Epithelial cell of proximal tubule (primary cell): ENCODE data around the gene UBAC2. TPM values are rescaled to one million over a fixed set of nuclear protein-coding genes. Genes with fewer than 3 reads are reported as not detected.

Source experiments
- DNase-seq: peaks from one replicate; pipeline ENCODE4 v3.0.0-alpha.2; 2011; ENCODE audit warnings: low read depth
- H3K4me3 ChIP-seq: 2 replicates; pipeline ENCODE4 v1.5.1; 2011; ENCODE audit warnings: low read depth, mild to moderate bottlenecking, low read length
- total RNA-seq: library from RNA; depleted of rRNA; stranded (reverse); fragments of >200 nt; gene quantifications from 2 replicates; pipeline ENCODE4 v1.2.3, GENCODE V29; 2015
- TF ChIP-seq, protein P1 (sequence below): conservative IDR thresholded peaks from 2 replicates; pipeline ENCODE4 v1.5.1; 2012; ENCODE audit warnings: low read depth, mild to moderate bottlenecking, low read length

Gene UBAC2
- total RNA-seq, 1 donor from 2014 or later: 63.9 TPM

DNA sequence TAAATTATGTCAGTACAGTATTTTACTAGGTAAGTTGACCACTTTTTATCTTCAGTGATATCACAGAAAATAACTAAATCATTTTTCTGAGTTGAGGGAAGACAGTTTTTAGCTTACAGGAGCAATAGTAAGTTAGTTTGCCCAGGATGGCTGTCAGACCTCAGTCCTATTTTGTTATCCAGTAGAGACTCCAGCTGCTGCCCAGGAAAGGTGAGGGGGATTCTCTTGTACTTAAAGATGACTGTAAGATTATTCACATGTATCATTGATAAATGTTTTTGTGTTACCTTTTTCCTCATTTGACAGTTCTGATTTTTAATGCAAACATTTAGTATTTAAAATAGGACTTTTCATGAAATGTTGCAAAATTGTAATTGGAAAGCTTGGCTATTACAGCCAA is 121.1 kb downstream of the UBAC2 start:
- TF ChIP-seq, protein P1, sequence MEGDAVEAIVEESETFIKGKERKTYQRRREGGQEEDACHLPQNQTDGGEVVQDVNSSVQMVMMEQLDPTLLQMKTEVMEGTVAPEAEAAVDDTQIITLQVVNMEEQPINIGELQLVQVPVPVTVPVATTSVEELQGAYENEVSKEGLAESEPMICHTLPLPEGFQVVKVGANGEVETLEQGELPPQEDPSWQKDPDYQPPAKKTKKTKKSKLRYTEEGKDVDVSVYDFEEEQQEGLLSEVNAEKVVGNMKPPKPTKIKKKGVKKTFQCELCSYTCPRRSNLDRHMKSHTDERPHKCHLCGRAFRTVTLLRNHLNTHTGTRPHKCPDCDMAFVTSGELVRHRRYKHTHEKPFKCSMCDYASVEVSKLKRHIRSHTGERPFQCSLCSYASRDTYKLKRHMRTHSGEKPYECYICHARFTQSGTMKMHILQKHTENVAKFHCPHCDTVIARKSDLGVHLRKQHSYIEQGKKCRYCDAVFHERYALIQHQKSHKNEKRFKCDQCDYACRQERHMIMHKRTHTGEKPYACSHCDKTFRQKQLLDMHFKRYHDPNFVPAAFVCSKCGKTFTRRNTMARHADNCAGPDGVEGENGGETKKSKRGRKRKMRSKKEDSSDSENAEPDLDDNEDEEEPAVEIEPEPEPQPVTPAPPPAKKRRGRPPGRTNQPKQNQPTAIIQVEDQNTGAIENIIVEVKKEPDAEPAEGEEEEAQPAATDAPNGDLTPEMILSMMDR: no peak
- no peak for DNase-seq
- no peak overlapping the region for H3K4me3 ChIP-seq

DNA sequence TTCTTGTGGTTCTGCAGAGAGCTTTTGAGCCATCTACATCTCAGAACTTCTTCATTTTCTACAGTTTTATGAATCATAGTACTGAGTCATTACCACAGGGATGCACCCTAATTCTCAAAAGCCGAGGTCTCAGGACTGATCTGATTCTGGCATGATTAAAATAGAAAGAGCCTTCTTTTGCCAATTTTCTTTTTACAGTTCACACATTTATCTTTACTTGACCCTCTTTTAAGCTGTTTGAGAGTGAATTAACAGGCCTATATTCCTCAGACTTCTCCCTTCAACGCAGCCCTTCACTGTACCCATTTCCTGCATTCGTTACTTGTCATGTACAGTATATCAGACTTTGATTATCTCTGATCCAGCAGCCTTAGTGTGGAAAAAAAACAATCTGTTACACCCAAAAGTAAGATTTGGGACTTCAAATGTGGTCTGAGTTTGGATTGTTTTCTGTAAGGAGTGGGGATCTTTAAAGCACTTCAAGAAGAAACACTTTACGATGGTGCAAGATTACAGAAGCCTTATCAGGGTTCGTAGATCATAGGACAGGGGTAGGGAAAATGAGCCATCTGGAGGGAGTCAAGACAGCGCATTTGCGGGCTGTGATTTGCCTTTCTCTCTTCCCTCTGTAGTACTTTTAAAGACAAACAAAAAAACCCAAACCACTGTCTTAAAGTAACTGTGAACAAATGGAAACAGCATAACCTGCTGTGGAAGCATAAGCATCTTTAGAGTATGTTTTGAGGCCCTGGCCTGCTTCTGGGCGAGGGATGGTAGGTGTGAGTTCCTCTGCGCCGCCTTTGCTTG is 121.8 kb downstream of the UBAC2 start:
- H3K4me3 ChIP-seq: no peak overlapping the region
- DNase-seq: no peak
- TF ChIP-seq, protein P1: no peak

DNA sequence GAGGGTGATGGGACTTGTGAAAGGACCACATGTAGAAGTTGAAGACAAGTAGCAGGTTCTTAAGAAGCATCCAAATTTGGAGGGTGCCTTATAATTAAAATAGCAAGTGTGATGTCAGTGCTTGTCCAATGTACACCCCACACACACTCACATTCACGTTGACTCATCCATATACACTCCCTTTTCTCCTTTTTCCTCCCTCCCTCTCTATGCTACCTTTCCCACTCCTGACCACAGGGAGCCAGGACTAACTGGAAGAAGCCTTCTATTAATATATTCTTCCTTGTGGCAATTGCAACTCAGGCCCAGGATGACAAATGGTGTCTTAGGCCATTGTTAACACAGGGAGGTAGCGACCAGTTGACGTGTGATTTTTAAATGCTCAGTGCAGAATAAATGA is 122.8 kb downstream of the UBAC2 start:
- no peak for DNase-seq
- TF ChIP-seq, protein P1: no peak
- H3K4me3 ChIP-seq: no peak overlapping the region

DNA sequence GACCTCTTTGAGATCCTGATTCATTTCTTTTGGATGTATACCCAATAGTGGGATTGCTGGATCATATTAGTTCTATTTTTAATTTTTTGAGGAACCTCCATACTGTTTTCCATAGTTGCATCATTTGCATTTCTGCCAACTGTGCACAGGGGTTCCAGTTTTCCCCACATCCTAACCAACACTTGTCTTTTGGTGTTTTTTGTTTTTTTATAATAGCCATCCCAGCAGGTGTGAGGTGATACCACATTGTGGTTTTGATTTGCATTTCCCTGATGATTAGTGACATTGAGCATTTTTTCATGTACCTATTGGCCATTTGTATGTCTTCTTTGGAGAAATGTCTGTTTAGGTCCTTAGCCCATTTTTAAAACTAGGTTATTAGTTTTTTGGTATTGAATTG is 125.4 kb downstream of the UBAC2 start:
- TF ChIP-seq, protein P1: no peak
- no peak for DNase-seq
- H3K4me3 ChIP-seq: no peak overlapping the region

DNA sequence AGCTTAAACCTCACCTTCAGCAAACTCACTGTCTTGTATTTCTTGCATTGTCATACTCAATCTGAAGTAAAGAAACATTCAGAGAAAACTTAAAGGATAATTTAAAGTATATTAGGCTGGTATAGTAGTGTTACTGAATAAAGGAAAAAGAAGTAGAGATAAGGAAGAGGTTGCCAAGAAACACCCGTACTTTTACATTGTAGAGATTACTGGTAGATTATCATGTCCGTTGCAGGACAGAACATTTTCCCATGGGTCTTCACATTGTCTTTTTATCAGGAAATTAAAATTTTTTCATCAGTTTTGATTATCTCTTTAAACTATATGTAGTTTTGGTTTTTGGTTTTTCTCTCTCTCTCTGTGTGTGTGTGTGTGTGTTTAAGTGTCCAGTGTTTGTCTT is 126.5 kb downstream of the UBAC2 start:
- TF ChIP-seq, protein P1: no peak
- no peak overlapping the region for H3K4me3 ChIP-seq

DNA sequence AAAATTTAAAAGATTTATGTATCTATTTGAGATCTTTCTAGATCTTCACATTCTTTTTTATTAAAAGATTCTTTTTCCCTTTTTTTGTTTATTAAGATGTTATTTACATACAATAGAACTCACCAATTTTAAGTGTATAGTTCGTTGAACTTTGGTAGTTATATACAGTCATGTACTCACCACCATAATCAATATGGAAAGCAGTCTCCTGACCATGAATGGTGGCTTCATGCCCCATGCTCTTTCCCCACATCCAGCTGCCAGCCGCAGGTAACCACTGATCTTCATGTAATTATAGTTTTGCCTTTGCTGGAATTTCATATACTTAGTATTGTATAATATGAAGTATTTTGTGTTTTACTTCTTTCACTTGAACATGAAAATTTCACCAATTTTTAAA is 127.1 kb downstream of the UBAC2 start:
- TF ChIP-seq, protein P1: no peak
- H3K4me3 ChIP-seq: no peak overlapping the region
- no peak for DNase-seq

More for the DNA sequence above, 126.5 kb downstream of the UBAC2 start:
- DNase-seq: no peak

DNA sequence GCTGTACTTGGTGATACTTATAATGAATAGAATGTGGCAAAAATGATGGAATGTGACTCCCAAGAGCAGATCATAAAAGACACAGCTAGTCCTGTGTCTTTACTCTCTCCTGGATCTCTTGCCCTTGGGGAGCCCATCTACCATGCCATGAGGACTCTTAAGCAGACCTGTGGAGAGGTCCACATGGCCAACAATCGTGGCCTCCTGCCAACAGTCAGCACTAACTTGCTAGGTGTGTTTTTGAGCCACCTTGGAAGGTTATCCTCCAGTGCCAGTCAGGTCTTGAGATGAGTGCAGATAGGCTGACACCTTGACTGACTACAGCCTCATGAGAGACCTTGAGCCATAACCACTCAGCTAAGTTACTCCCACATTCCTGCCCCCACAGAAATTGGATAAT is 128.8 kb downstream of the UBAC2 start:
- H3K4me3 ChIP-seq: no peak overlapping the region
- TF ChIP-seq, protein P1: no peak
- DNase-seq: no peak
